T-helper 1 cell treated with Interleukin-12 subunit alpha and Interleukin-12 subunit beta and Interleukin-4 antibody, amounts not matched to agents 30 μg/mL and 1 μg/mL, for 36 hours (primary cell): ENCODE results near the gene SKAP1.

Source experiments
- H3K27ac Mint-ChIP-seq: one replicate; pipeline ENCODE4 v1.8.0; 2021; ENCODE audit warnings: mild to moderate bottlenecking, mixed read lengths
- H3K27me3 Mint-ChIP-seq: one replicate; pipeline ENCODE4 v1.8.0; 2021; ENCODE audit warnings: low read depth, mixed read lengths
- H3K36me3 Mint-ChIP-seq: one replicate; pipeline ENCODE4 v1.8.0; 2021; ENCODE audit warnings: low read depth, mixed read lengths
- H3K4me1 Mint-ChIP-seq: one replicate; pipeline ENCODE4 v1.8.0; 2021; ENCODE audit warnings: low read depth, mixed read lengths
- H3K4me3 Mint-ChIP-seq: one replicate; pipeline ENCODE4 v1.8.0; 2021; ENCODE audit warnings: mild to moderate bottlenecking, moderate library complexity, mixed read lengths
- H3K9me3 Mint-ChIP-seq: one replicate; pipeline ENCODE4 v1.8.0; 2021; ENCODE audit warnings: mixed read lengths

Gene SKAP1

DNA sequence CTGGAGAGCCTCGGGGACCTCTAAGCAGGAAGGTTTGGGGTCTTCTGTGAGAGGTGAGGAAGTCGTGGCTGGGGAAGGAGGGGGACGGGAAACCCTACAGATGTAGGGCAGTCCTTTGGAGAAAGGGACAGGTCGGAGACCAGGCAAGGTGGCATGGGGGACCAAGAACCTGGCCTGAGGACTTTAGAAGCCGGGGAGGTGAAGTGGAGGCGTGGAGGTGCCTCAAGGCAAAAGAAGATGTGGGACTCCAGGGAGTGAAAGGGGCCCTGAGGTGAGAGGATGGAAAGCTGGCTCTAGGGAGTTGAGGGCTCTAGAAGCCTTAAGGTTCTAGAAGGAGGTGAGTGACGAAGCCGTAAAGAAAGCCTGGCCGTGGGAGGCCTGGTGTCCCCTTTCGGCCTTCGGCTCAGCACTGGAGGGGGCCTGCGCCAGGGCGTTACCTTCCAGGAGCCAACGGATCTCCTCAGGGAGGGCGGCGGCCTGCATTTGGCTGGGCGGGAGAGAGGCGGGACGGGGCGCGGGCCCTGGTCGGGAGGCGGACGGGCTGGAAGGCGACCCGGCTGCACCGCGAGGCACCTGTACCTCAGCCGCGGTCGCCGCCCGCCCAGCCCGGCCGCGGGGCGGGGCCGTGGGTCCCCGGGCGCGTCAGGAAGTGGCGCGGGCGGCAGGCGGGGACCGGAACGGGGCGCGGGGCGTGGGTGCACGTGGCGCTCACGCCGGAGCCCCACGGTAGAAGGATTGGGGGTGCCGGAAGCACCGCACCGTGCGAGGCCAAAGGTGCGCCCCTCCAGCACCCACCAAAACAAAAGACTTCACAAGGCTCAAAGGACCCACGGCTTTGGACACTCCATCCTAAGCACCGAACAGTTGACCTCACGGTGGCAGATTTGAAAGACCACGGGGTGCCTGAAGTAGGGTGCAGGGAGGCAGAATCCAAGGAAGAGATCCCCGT is at the start of gene SKAP1:
Gene SKAP1 (minus strand): TSS at position 577 of the 949 bp plus-strand sequence.
- H3K27me3 Mint-ChIP-seq = no peaks in the 10 kb centered on the region
- peak within 1 kb of the TSS; percentile 91 for H3K4me3 Mint-ChIP-seq
- peaks cover 23% of the 10 kb centered on the region for H3K36me3 Mint-ChIP-seq
- H3K9me3 Mint-ChIP-seq = no peaks in the 10 kb centered on the region
- peak within 1 kb of the TSS; percentile 98 for H3K27ac Mint-ChIP-seq
- H3K4me1 Mint-ChIP-seq = peaks cover 63% of the 10 kb centered on the region

DNA sequence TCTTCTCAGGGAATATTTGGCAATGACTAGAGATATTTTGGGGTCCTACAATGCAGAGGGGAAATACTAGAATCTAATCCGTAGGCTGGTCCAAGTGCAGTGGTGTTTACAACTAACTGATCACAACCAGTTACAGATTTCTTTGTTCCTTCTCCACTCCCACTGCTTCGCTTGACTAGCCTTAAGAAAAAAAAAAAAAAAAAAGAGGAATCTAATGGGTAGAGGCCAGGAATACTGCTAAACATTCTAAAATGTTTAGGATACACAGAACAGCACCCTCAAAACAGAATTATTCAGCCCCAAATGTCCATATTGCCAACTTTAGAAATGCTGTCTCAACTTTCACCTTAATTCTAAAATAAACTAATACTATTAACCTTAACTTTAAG is 49.0 kb upstream of the SKAP1 start:
- H3K4me3 Mint-ChIP-seq = no peak overlapping the region
- no peaks in the 10 kb centered on the region for H3K36me3 Mint-ChIP-seq
- H3K4me1 Mint-ChIP-seq = peaks cover 30% of the 10 kb centered on the region
- no peaks in the 10 kb centered on the region for H3K9me3 Mint-ChIP-seq
- H3K27ac Mint-ChIP-seq = peak overlapping the region; percentile 47
- no peaks in the 10 kb centered on the region for H3K27me3 Mint-ChIP-seq

DNA sequence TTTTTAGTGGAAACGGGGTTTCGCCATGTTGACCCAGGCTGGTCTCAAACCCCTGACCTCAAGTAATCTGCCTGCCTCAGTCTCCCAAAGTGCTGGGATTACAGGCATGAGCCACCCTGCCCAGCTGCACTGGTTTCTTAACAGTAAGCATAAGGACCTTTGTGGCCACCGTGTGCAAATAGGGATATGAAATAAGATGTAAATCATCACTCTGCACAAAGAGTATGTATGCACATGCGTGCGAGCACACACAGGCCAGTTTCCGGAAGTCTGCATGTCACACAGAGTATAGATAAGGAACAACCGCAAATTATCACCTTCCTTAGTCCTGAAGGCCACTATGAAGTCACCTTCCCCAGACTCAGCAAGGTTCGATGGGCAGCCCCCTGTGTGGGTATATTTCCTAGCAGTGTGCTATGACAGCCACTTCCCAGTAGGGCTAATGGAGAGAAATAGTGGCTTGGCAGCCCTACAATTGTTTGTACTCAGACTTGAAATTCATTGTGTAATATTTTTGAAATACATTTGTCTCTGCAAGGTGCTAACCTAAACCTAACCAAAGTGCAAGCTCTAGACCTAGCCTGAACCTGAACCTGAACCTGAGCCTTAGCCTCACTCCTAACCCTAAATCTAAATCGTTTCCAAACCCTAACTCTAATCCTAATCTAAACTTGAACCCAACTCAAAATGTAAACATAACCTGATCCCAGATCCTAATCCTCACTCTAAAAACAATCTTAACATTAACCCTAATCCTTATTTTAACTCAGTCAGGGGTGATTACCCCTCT is 48.4 kb upstream of the SKAP1 start:
- Mint-ChIP-seq H3K9me3 (no peaks in the 10 kb centered on the region), H3K4me3 (peak overlapping the region; percentile 3), H3K27ac (peak overlapping the region; percentile 47), H3K36me3 (no peaks in the 10 kb centered on the region), H3K27me3 (no peaks in the 10 kb centered on the region), H3K4me1 (peaks cover 24% of the 10 kb centered on the region)

DNA sequence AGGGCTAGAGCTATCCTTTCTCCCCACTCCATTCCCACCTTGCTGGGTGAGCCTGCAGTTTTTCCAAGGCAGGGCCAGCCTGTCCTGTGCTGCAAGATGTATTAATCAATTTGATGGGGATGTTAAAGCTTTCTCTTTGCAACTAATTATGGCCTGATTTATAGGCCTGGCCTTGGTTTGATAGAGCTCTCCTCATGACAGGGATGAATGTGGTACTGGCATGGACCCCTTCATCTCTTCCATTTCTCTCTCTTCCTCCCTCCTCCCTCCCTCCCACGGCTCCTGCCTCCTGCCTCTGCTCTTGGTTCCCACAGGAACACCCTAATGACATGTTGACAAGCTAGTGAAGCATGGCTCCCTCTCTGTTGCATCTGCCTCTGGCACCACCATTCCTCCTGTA is 47.2 kb upstream of the SKAP1 start:
- Mint-ChIP-seq H3K4me3 (no peak overlapping the region), H3K36me3 (no peaks in the 10 kb centered on the region), H3K27ac (no peak overlapping the region), H3K27me3 (peaks cover 4% of the 10 kb centered on the region), H3K9me3 (no peaks in the 10 kb centered on the region), H3K4me1 (peaks cover 17% of the 10 kb centered on the region)

DNA sequence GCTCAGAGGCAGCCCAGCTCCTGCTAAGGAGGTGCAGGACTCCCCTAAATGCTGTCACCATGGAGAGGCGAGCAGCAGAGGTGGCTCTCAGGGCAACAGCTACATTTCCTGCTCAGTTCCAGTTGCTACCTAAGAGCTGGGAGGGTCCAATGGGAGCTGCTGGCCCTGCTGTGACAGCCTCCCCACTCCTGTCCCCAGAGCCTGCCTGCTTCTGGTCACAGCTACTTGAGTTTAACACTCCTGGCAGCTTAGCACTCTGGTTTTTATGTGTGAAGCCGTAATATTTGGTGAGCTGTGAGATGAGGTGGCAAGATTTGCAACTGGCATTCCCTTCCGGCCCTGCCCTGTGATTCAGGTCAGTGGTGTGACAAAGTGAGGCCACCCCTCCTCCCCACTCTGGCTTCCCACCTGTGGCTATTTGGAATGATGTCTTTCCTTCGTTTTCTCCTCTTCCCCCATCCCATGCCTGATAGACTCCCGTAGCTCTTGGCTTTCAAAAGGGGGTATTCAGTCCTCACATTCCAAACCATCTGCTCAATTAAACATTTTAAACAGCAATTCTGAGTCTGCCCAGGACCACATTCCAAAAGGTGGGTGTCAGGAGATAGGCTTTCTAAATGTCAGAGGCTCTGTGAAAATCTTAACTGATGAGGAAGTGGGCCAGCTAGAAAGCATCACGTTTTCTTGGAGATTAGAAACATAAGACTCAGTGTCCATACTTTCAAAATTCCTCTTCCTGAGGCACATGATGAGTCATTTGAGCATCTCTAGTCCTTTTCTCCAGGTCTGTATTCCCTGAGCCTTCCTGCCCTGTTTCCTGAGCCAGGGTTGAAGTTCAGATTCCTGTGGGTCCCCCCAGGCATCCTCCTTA is 42.6 kb upstream of the SKAP1 start:
- Mint-ChIP-seq H3K36me3 (no peaks in the 10 kb centered on the region), H3K27me3 (peaks cover 16% of the 10 kb centered on the region), H3K4me3 (no peak overlapping the region), H3K9me3 (no peaks in the 10 kb centered on the region), H3K27ac (no peak overlapping the region), H3K4me1 (peaks cover 11% of the 10 kb centered on the region)

DNA sequence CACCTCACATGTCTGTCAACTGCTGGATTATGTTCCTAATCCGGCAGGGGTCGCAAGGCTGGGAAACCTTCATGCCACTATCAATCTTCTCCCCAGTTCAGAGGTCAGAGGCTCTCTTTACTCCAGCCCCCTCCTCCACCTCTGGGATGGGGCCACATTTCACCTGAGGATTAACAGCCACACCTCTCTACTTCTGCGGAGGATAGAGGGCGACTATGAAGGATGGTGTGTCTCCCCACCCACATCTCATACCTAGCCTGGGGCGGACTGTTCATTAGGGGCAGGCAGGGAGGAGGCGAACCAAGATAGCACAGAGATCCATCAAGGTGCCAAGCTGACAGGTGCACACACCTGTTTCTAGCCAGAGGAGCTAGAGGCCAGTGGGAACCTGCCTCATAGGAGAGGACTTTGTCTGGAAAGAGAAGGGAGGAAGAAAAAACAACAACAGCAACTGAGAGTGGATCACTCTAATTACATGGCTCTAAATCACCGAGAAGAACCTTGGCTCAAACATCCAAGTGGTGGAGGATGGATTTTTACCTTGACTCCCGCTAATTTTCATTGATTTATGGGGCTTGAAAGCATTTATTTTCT is 41.9 kb upstream of the SKAP1 start:
- Mint-ChIP-seq H3K27me3 (peaks cover 16% of the 10 kb centered on the region), H3K27ac (no peak overlapping the region), H3K4me3 (no peak overlapping the region), H3K9me3 (no peaks in the 10 kb centered on the region), H3K4me1 (peaks cover 8% of the 10 kb centered on the region), H3K36me3 (no peaks in the 10 kb centered on the region)

DNA sequence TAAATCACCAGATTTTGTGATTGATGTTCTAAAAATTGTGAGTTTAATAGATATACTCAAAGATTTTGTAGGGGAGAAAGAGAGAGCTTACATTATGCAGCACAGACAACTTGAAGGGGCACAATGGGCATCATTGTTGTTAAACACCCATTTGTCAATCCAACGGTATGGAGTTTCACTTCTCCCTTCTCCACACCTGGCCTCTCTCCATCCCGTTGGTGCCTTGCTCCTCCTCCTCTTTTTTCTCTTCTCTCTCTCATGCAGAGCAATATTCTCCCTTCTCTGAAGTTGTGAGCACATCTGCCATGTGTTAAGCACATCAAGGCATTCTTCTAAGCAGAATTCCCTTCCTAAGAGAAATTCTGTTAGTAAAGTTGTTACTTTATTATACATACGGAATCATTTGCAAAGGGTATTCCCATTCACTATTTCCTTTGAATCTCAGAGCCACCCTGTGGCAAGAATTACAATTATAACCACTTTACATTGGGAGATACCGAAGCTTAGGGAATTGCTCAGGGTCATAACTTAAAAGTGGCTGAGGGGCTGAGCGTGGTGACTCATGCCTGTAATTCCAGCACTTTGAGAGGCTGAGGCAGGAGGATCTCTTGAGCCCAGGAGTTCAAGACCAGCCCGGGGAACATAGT is 40.5 kb upstream of the SKAP1 start:
- Mint-ChIP-seq H3K27ac (no peak overlapping the region), H3K9me3 (no peaks in the 10 kb centered on the region), H3K27me3 (peaks cover 17% of the 10 kb centered on the region), H3K4me3 (no peak overlapping the region), H3K36me3 (no peaks in the 10 kb centered on the region), H3K4me1 (peaks cover 8% of the 10 kb centered on the region)

DNA sequence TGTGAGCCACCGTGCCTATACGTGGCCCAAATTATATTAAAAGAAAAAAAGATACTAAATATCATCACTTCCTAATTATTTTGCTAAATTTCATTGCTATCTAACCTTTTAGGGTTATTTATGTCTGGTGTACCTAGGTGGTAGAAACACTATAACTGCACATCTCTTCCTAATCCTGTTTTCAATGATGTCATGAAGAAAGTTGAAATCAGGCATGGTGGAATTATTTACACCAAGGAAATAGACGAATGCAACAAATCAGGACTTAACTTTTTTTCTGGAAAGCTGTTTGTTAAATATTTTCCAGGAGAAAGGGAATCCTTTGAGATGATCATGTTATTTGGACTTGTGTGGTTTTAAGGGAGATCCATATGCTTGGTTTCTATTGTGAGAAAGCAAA is 39.2 kb upstream of the SKAP1 start:
- H3K9me3 Mint-ChIP-seq = no peaks in the 10 kb centered on the region
- peaks cover 28% of the 10 kb centered on the region for H3K27me3 Mint-ChIP-seq
- no peak overlapping the region for H3K4me3 Mint-ChIP-seq
- H3K36me3 Mint-ChIP-seq = no peaks in the 10 kb centered on the region
- peaks cover 9% of the 10 kb centered on the region for H3K4me1 Mint-ChIP-seq
- no peak overlapping the region for H3K27ac Mint-ChIP-seq

DNA sequence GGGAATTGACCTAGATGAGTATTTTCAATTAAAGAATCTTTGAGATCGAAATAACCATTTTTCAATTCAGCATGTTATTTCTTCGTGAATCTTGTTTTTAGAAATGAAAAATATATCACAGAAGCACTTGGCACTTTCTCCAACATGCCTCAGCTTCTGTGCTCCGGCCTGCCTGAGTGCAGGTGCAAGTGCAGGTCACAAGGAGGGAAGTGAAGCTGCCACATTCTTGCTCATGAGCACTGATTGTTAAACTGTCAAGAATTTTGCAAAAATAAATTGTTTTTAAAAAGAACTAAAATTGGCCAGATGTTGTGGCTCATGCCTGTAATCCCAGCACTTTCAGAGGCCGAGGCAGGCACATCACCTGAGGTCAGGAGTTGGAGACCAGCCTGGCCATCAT is 38.3 kb upstream of the SKAP1 start:
- Mint-ChIP-seq H3K4me1 (peaks cover 10% of the 10 kb centered on the region), H3K27ac (no peak overlapping the region), H3K4me3 (no peak overlapping the region), H3K36me3 (no peaks in the 10 kb centered on the region), H3K27me3 (peaks cover 34% of the 10 kb centered on the region), H3K9me3 (no peaks in the 10 kb centered on the region)

DNA sequence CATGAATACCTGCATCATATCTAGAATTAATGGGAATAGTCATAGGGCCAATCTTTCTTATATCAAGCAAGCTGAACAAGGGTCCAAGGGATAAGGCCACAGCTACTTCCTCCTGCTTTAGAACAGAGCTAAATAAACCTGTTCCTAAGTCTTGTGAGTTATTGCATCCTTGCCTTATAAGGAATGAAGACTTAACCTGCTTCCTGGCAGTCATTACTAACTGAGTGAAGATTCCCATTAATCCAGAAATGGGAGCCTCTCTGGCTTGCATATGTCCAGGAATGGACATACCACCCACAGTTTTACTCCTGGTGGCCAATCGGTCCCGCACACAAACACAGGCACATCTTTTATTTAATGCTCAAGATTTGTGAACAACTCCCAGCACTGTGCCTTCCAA is 35.9 kb upstream of the SKAP1 start:
- Mint-ChIP-seq H3K36me3 (no peaks in the 10 kb centered on the region), H3K27ac (no peak overlapping the region), H3K4me3 (no peak overlapping the region), H3K27me3 (peaks cover 30% of the 10 kb centered on the region), H3K4me1 (peaks cover 1% of the 10 kb centered on the region), H3K9me3 (no peaks in the 10 kb centered on the region)

DNA sequence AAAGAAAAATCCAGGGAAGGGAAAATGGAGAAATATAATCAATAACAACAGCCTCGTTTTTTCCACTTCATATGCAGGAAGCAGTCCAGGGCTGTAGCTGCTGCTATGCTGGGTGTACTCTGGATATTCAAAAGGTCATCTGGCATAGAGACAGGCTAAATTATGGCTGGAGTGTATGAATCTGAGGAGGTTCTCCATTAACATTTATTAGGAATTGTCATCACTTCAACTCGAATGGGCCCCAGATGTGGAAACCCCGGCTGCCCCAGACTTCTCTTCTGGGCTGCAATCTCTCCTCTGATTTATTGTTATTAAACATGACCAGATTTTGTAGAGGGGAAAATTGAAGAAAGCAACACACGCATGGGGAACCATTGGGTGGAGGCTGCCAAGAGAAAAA is 33.5 kb upstream of the SKAP1 start:
- Mint-ChIP-seq H3K36me3 (no peaks in the 10 kb centered on the region), H3K4me3 (no peak overlapping the region), H3K27me3 (peaks cover 17% of the 10 kb centered on the region), H3K4me1 (peaks cover 12% of the 10 kb centered on the region), H3K9me3 (no peaks in the 10 kb centered on the region), H3K27ac (no peak overlapping the region)

DNA sequence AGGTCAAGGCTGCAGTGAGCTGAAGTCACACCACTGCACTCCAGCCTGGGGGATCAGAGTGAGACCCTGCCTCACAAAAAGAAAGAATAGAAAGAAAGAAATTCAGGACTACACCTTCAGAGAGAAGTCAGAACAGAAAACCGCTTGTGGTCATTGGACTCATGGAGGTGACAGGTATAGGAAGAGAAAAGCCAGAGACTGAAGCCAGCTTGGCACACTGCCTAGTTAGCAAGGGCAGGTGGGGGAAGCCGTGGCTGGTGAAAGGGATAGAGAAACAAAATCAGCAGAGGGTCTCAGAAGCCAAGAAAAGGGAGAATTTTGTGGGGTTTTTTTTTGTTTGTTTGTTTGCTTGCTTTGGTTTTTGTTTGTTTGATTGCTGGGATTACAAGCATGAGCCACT is 32.9 kb upstream of the SKAP1 start:
- H3K4me3 Mint-ChIP-seq = no peak overlapping the region
- no peak overlapping the region for H3K27ac Mint-ChIP-seq
- no peaks in the 10 kb centered on the region for H3K9me3 Mint-ChIP-seq
- H3K4me1 Mint-ChIP-seq = peaks cover 12% of the 10 kb centered on the region
- H3K27me3 Mint-ChIP-seq = peaks cover 17% of the 10 kb centered on the region
- H3K36me3 Mint-ChIP-seq = no peaks in the 10 kb centered on the region

DNA sequence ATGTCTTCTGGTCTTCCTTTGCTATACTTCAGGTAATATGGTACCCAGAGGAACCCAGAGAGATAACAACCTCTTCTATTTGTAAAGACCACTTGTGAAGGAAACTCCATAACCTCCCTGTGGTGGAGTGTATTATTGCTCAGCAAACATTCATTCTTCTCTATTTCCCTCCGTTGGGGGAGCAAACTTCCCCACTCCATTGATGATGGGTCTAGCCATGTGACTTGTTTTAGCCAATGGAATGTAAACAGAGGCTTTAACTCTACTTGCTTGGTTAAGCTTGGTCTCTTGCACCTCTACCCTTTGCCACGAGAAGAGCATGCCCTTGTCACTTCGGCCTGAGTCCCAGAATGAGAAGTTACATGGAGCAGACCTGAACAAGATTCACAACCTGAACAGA is 30.0 kb upstream of the SKAP1 start:
- Mint-ChIP-seq H3K27me3 (peaks cover 13% of the 10 kb centered on the region), H3K27ac (no peak overlapping the region), H3K4me1 (peaks cover 36% of the 10 kb centered on the region), H3K36me3 (no peaks in the 10 kb centered on the region), H3K9me3 (no peaks in the 10 kb centered on the region), H3K4me3 (no peak overlapping the region)
